PC-9 (cell line): ENCODE data around the gene BRAF. TPM values are rescaled to one million over a fixed set of nuclear protein-coding genes. Genes with fewer than 3 reads are reported as not detected.

ENCODE experiments used
- BruUV-seq: library from RNA; stranded (reverse); fragments of 400-500 nt; replicated peaks from 2 replicates; lab custom pipeline; 2021; lab: Mats Ljungman, UMichigan
- CTCF ChIA-PET: fragments of 300-600 bp; sonication (Branson Sonifier 250); formaldehyde crosslinking; loops from one replicate; lab custom pipeline; 2022; ENCODE audit warnings: antibody characterized with exemption; lab: Charles Lee
- POLR2A ChIA-PET: fragments of 300-600 bp; sonication (Branson Sonifier 250); formaldehyde crosslinking; loops from one replicate; lab custom pipeline; 2022; ENCODE audit warnings: antibody characterized with exemption; ENCODE audit not compliant: unreplicated experiment; lab: Charles Lee
- DNase-seq, 2 experiments: peaks; one replicate each; pipeline versions ENCODE4 v3.0.0 to v3.0.0-alpha.2; 2015 to 2022; ENCODE audit warnings: mixed read lengths in 1 of 2
- H2AFZ ChIP-seq: fragments of 200-600 bp; sonication (generic); 2 replicates; pipeline ENCODE4 v1.8.1; 2017; ENCODE audit warnings: antibody characterized with exemption
- H3F3A ChIP-seq: fragments of 200-600 bp; sonication (generic); 2 replicates; pipeline ENCODE4 v1.8.1; 2017; ENCODE audit warnings: antibody characterized with exemption, mild to moderate bottlenecking, low read depth; ENCODE audit not compliant: insufficient read depth
- H3K27ac ChIP-seq: fragments of 200-600 bp; sonication (generic); 2 replicates; pipeline ENCODE4 v1.6.1; 2016; ENCODE audit warnings: mixed run types
- H3K27me3 ChIP-seq: fragments of 200-600 bp; sonication (generic); 2 replicates; pipeline ENCODE4 v1.6.1; 2016; ENCODE audit warnings: low read depth, mixed run types; ENCODE audit not compliant: insufficient read depth
- H3K36me3 ChIP-seq: fragments of 200-600 bp; sonication (generic); 2 replicates; pipeline ENCODE4 v1.6.1; 2016; ENCODE audit warnings: low read depth, mixed run types
- H3K4me1 ChIP-seq: fragments of 200-600 bp; sonication (generic); replicated peaks from 2 replicates; pipeline ENCODE4 v1.6.1; 2016; ENCODE audit warnings: mixed run types; ENCODE audit not compliant: insufficient read depth
- H3K4me2 ChIP-seq: fragments of 200-600 bp; sonication (generic); 2 replicates; pipeline ENCODE4 v1.6.1; 2017; ENCODE audit warnings: mixed run types
- H3K4me3 ChIP-seq: fragments of 200-600 bp; sonication (generic); 2 replicates; pipeline ENCODE4 v1.6.1; 2016; ENCODE audit warnings: mixed run types
- H3K79me2 ChIP-seq: fragments of 200-600 bp; sonication (generic); 2 replicates; pipeline ENCODE4 v1.6.1; 2017; ENCODE audit warnings: low read depth, mixed run types
- H3K9me2 ChIP-seq: fragments of 200-600 bp; sonication (generic); 2 replicates; pipeline ENCODE4 v1.8.1; 2017; ENCODE audit warnings: mild to moderate bottlenecking; ENCODE audit not compliant: insufficient read depth
- H3K9me3 ChIP-seq: fragments of 200-600 bp; sonication (generic); 2 replicates; pipeline ENCODE4 v1.8.1; 2016; ENCODE audit warnings: low read depth; ENCODE audit not compliant: insufficient read depth
- H4K20me1 ChIP-seq: fragments of 200-600 bp; sonication (generic); 2 replicates; pipeline ENCODE4 v1.8.1; 2017; ENCODE audit not compliant: insufficient read depth
- EZH2 ChIP-seq: fragments of 200-600 bp; sonication (generic); IDR thresholded peaks from 2 replicates; pipeline ENCODE4 v1.8.0; 2017; ENCODE audit warnings: antibody characterized with exemption, low read depth
- intact Hi-C: fragments of 100-400 bp; cut with micrococcal nuclease; formaldehyde crosslinking; loops from one replicate; pipeline ENCODE4 v1.10.0; 2022; ENCODE audit not compliant: unreplicated experiment
- total RNA-seq: library from RNA; stranded (reverse); gene quantifications from 2 replicates; pipeline ENCODE4 v1.2.3, GENCODE V29; 2021
- TF ChIP-seq, protein P1 (sequence below): fragments of 200-600 bp; sonication (generic); conservative IDR thresholded peaks from 2 replicates; pipeline ENCODE4 v1.6.1; 2017; ENCODE audit warnings: mixed run types, antibody characterized with exemption, mild to moderate bottlenecking, moderate library complexity

Gene BRAF
- total RNA-seq, 1 experiment from 2014 or later, result 56.9 TPM

GRCh38 chr7:140841166-140841715 lies 83.5 kb downstream of the BRAF start:
- Histone ChIP-seq H3K4me1 (no peaks in the 10 kb centered on the region), H3K9me3 (no peaks in the 10 kb centered on the region), H4K20me1 (peaks cover 5% of the 10 kb centered on the region; the same call in 1 of the 2 replicates), H3K4me3 (no peak overlapping the region), H3K36me3 (no peaks in the 10 kb centered on the region), H3K79me2 (0 out of 2 replicates have a peak, but pooled peaks cover 2% of the 10 kb centered on the region), H2AFZ (no peak overlapping the region), H3K4me2 (no peak overlapping the region), H3K27ac (no peak overlapping the region), H3K9me2 (peaks cover 4% of the 10 kb centered on the region; the same call in 1 of the 2 replicates), H3F3A (no peaks in the 10 kb centered on the region), H3K27me3 (no peaks in the 10 kb centered on the region)
- no peak for TF ChIP-seq EZH2
- TF ChIP-seq, protein P1, sequence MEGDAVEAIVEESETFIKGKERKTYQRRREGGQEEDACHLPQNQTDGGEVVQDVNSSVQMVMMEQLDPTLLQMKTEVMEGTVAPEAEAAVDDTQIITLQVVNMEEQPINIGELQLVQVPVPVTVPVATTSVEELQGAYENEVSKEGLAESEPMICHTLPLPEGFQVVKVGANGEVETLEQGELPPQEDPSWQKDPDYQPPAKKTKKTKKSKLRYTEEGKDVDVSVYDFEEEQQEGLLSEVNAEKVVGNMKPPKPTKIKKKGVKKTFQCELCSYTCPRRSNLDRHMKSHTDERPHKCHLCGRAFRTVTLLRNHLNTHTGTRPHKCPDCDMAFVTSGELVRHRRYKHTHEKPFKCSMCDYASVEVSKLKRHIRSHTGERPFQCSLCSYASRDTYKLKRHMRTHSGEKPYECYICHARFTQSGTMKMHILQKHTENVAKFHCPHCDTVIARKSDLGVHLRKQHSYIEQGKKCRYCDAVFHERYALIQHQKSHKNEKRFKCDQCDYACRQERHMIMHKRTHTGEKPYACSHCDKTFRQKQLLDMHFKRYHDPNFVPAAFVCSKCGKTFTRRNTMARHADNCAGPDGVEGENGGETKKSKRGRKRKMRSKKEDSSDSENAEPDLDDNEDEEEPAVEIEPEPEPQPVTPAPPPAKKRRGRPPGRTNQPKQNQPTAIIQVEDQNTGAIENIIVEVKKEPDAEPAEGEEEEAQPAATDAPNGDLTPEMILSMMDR, result no peak
- no peak for DNase-seq
- intact Hi-C loops, result no loop called here
- POLR2A ChIA-PET, result no interaction called here
- BruUV-seq, result no TSS peak
- CTCF ChIA-PET, result no interaction called here

DNA sequence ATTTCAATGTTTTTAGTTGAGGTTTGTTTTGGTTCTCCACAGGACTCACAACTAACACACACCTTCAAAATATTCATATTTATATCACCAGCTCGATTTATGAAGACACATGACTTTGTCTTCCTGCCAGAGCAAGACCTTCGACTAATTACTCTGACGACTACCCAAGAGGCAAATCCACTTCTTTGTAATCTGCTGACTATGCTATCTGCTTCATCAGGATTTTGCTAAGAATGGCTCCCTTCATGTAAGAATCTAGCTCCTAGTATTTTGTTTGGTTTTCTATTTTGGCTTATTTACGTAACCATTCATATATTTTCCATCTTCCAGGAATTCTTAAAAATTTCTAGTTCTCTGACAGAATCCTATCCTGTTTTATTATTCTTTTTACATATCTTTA lies 93.0 kb downstream of the BRAF start:
- H2AFZ ChIP-seq, result no peak overlapping the region
- no peak overlapping the region for H3K4me2 ChIP-seq
- H3K9me2 ChIP-seq, result no peaks in the 10 kb centered on the region; the same call in 1 of the 2 replicates
- intact Hi-C loops, result no loop called here
- H3F3A ChIP-seq, result no peaks in the 10 kb centered on the region
- no peaks in the 10 kb centered on the region for H3K27me3 ChIP-seq
- H3K79me2 ChIP-seq, result no peaks in the 10 kb centered on the region
- CTCF ChIA-PET, result no interaction called here
- POLR2A ChIA-PET, result no interaction called here
- TF ChIP-seq, protein P1, result no peak
- no peak for TF ChIP-seq EZH2
- no TSS peak for BruUV-seq
- peak in 1 of 2 experiments; percentile 27 for DNase-seq
- H4K20me1 ChIP-seq, result no peaks in the 10 kb centered on the region; the same call in none of the 2 replicates
- peaks cover 11% of the 10 kb centered on the region for H3K36me3 ChIP-seq
- no peak overlapping the region for H3K27ac ChIP-seq
- no peaks in the 10 kb centered on the region for H3K9me3 ChIP-seq
- H3K4me1 ChIP-seq, result no peaks in the 10 kb centered on the region
- H3K4me3 ChIP-seq, result no peak overlapping the region

DNA sequence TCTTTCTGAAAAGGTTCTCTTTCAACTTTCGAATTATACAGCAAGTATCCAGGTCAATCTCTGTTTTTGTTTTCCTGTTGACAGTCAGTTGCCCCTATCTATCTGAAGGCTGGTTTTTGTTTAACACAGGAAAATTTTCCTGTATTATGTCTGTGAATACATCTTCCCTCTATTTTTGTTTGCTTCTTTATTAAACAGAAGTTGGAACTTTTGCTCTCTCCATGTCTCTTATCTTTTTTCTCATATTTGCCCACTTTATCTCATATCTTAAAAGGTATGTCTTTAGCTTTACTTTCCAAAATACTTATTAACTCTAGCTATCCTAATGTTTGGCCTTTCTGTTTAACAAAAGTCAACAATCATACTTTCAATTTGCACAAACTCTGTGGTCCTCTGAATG lies 95.0 kb downstream of the BRAF start:
- intact Hi-C loops, result no loop called here
- Histone ChIP-seq H3K27ac (no peak overlapping the region), H3K4me2 (no peak overlapping the region), H2AFZ (no peak overlapping the region), H3K4me3 (no peak overlapping the region), H3K79me2 (no peaks in the 10 kb centered on the region), H3K9me2 (no peaks in the 10 kb centered on the region; the same call in 1 of the 2 replicates), H3K36me3 (peaks cover 8% of the 10 kb centered on the region), H3F3A (no peaks in the 10 kb centered on the region), H3K27me3 (no peaks in the 10 kb centered on the region), H4K20me1 (no peaks in the 10 kb centered on the region; the same call in none of the 2 replicates), H3K9me3 (no peaks in the 10 kb centered on the region), H3K4me1 (no peaks in the 10 kb centered on the region)
- ChIA-PET POLR2A (no interaction called here), CTCF (no interaction called here)
- no TSS peak for BruUV-seq
- no peak for DNase-seq
- TF ChIP-seq, protein P1, result no peak
- TF ChIP-seq EZH2, result no peak
